ENCODE results near the gene GHDC.
"Not testable (repeated sequence)": the region's sequence is repeated elsewhere in the genome, so short reads cannot be mapped to it uniquely, and the experiment has no call there.

The GHDC gene

GRCh38 chr17:42202696-42203095 is 8.4 kb upstream of the GHDC start:
- no peak for DNase-seq

- no peak for DNase-seq
These were observed 7.9 kb upstream of the GHDC start for GRCh38 chr17:42202159-42202558.

GRCh38 chr17:42201458-42201772 is 7.1 kb upstream of the GHDC start:
- DNase-seq: no peak

- DNase-seq: no peak
These were observed 6.6 kb upstream of the GHDC start for GRCh38 chr17:42200706-42201457.

- DNase-seq: no peak
These were observed 5.2 kb upstream of the GHDC start for GRCh38 chr17:42199416-42200011.

GRCh38 chr17:42198897-42199296 is 4.6 kb upstream of the GHDC start:
- DNase-seq: no peak

GRCh38 chr17:42197564-42198156 is 3.4 kb upstream of the GHDC start:
- no peak for DNase-seq

GRCh38 chr17:42193216-42193968 is 902 bp downstream of the GHDC start:
- no peak for DNase-seq

GRCh38 chr17:42192189-42193126 is 1.8 kb downstream of the GHDC start:
- no peak for DNase-seq

GRCh38 chr17:42191275-42191608 is 3.1 kb downstream of the GHDC start:
- no peak for DNase-seq

- DNase-seq: no peak
These were observed 3.6 kb downstream of the GHDC start for GRCh38 chr17:42190491-42191274.

GRCh38 chr17:42189651-42189965 is 4.7 kb downstream of the GHDC start:
- no peak for DNase-seq

GRCh38 chr17:42188749-42189650 is 5.3 kb downstream of the GHDC start:
- DNase-seq: no peak

- DNase-seq: no peak
These were observed 6.5 kb downstream of the GHDC start for GRCh38 chr17:42187833-42188232.

- not testable (repeated sequence) for DNase-seq
These were observed 8.1 kb downstream of the GHDC start for GRCh38 chr17:42186191-42186590.

GRCh38 chr17:42185621-42185930 is 8.7 kb downstream of the GHDC start:
- no peak for DNase-seq

- no peak for DNase-seq
These were observed 9.3 kb downstream of the GHDC start, which contains the start of gene HCRT for GRCh38 chr17:42184713-42185620. TSS of gene HCRT (minus strand) at chr17:42185452. CDS start at chr17:42185365, 87 bp downstream.

GRCh38 chr17:42183741-42184711 is 10.3 kb downstream of the GHDC start:
- DNase-seq: no peak
